SK-N-MC (cell line): ENCODE measurements around the gene SLC7A1.

Experiments used
- EZH2 ChIP-seq: fragments of 200-600 bp; sonication (generic); IDR thresholded peaks from one replicate; pipeline ENCODE4 v1.6.1; 2017; ENCODE audit warnings: antibody characterized with exemption
- FOXP2 ChIP-seq: optimal IDR thresholded peaks from 2 replicates; pipeline ENCODE3; 2011; ENCODE audit warnings: mild to moderate bottlenecking, moderate library complexity; ENCODE audit not compliant: insufficient read depth; ENCODE audit errors: extremely low read length, control extremely low read depth
- POLR2AphosphoS5 ChIP-seq: IDR thresholded peaks from 2 replicates; pipeline ENCODE4 v1.6.1; 2012; ENCODE audit warnings: mild to moderate bottlenecking, low read depth, low read length, borderline replicate concordance

DNA sequence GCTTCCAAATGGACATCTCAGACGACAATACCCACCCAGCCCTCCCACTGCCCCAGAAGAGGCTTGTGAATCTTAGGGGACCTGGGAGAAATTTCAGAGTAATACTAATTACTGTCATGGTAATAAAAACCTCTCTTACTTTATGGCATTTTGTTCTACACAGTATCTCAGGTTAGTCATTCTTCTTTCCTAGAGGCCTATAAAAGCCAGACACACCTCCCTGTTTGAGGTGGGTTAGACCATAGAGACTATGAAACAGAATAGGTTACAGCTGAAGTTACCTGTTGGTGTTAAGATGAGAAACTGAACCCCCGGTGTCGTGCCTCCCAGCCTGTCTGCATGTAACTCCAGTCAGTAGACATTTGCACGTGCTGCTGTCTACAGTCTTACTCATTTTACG lies 113.9 kb downstream of the SLC7A1 start:
- no peak for TF ChIP-seq EZH2
- TF ChIP-seq POLR2AphosphoS5 = no peak
- TF ChIP-seq FOXP2 = no peak
